ENCODE measurements around the gene ANXA2.
"Not testable (repeated sequence)": the region's sequence is repeated elsewhere in the genome, so short reads cannot be mapped to it uniquely, and the experiment has no call there.

ANXA2 gene

GRCh38 chr15:60418096-60418495, 20.3 kb upstream of the ANXA2 start:
- no peak for DNase-seq (ENCODE audit: low spot score)
- TF ChIP-seq CTCF (IDR thresholded peaks at IDR 0.05; ENCODE audit: extremely low read depth, missing control alignments): no peak

GRCh38 chr15:60417112-60417511, 19.3 kb upstream of the ANXA2 start:
- no peak for DNase-seq (ENCODE audit: low spot score)
- no peak for TF ChIP-seq CTCF (IDR thresholded peaks at IDR 0.05; ENCODE audit: extremely low read depth, missing control alignments)

- DNase-seq (ENCODE audit: low spot score): no peak
- TF ChIP-seq CTCF (IDR thresholded peaks at IDR 0.05; ENCODE audit: extremely low read depth, missing control alignments): no peak
These were observed 18.7 kb upstream of the ANXA2 start for GRCh38 chr15:60416484-60416883.

GRCh38 chr15:60414016-60414682, 16.4 kb upstream of the ANXA2 start:
- no peak for TF ChIP-seq CTCF (IDR thresholded peaks at IDR 0.05; ENCODE audit: extremely low read depth, missing control alignments)

GRCh38 chr15:60413231-60413824, 15.5 kb upstream of the ANXA2 start:
- no peak for DNase-seq (ENCODE audit: low spot score)
- TF ChIP-seq CTCF (IDR thresholded peaks at IDR 0.05; ENCODE audit: extremely low read depth, missing control alignments): no peak

More at GRCh38 chr15:60414016-60414682, 16.4 kb upstream of the ANXA2 start:
- DNase-seq (ENCODE audit: low spot score): no peak

- not testable (repeated sequence) for DNase-seq (ENCODE audit: low spot score)
These were observed 15.0 kb upstream of the ANXA2 start for GRCh38 chr15:60412807-60413206.

- DNase-seq (ENCODE audit: low spot score): no peak
- TF ChIP-seq CTCF (IDR thresholded peaks at IDR 0.05; ENCODE audit: extremely low read depth, missing control alignments): no peak
These were observed 14.1 kb upstream of the ANXA2 start for GRCh38 chr15:60411774-60412425.

GRCh38 chr15:60410350-60410749, 12.6 kb upstream of the ANXA2 start:
- not testable (repeated sequence) for DNase-seq (ENCODE audit: low spot score)

Data from GM20000 (cell line).